ENCODE data around the gene KNL1.
"Not testable (repeated sequence)": the region's sequence is repeated elsewhere in the genome, so short reads cannot be mapped to it uniquely, and the experiment has no call there.

The KNL1 gene

DNA sequence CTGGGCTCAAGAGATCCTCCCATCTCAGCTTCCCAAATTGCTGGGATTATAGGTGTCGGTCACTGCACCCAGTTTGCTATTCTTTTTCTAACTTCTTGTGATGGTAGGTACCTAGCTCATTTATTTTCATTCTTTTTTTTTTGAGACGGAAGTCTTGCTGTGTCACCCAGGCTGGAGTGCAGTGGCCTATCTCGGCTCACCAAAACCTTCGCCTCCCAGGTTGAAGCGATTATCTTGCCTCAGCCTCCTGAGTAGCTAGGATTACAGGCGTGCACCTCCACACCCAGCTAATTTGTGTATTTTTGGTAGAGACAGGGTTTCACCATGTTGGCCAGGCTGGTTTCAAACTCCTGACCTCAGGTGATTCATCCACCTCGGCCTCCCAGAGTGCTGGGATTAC, 70.9 kb downstream of the KNL1 start:
- Mint-ChIP-seq H3K9me3 (no peaks in the 10 kb centered on the region), H3K27ac (no peak overlapping the region), H3K4me3 (no peak overlapping the region), H3K36me3 (peaks cover 29% of the 10 kb centered on the region), H3K4me1 (no peaks in the 10 kb centered on the region), H3K27me3 (no peaks in the 10 kb centered on the region)
- CTCF ChIA-PET, result no interaction called here
- no peak for DNase-seq

DNA sequence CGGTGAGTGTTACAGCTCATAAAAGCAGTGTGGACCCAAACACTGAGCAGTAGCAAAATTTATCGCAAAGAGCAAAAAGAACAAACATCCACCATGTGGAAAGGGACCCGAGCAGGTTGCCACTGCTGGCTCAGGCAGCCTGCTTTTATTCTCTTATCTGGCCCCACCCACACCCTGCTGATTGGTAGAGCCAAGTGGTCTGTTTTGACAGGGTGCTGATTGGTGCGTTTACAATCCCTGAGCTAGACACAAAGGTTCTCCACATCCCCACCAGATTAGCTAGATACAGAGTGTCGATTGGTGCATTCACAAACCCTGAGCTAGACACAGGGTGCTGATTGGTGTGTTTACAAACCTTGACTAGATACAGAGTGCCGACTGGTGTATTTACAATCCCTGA, 82.2 kb downstream of the KNL1 start:
- not testable (repeated sequence) for H3K36me3 Mint-ChIP-seq, H3K4me1 Mint-ChIP-seq, H3K4me3 Mint-ChIP-seq, H3K27ac Mint-ChIP-seq, H3K9me3 Mint-ChIP-seq, H3K27me3 Mint-ChIP-seq, DNase-seq
- CTCF ChIA-PET, result interaction anchor here (0.6 to 1.5 kb wide), 2 partner anchors 106 to 321 kb away, joined by 3 read pairs; no protein-coding TSS in a partner anchor

DNA sequence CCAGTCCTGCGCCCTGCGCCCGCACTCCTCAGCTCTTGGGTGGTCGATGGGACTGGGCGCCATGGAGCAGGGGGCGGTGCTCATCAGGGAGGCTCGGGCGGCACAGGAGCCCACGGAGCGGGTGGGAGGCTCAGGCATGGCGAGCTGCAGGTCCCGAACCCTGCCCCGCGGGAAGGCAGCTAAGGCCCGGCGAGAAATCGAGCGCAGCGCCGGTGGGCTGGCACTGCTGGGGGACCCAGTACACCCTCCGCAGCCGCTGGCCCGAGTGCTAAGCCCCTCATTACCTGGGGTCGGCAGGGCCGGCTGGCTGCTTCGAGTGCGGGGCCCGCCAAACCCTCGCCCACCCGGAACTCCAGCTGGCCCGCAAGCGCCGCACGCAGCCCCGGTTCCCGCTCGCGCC, 82.9 kb downstream of the KNL1 start:
- H3K4me3 Mint-ChIP-seq, H3K27me3 Mint-ChIP-seq, H3K27ac Mint-ChIP-seq, H3K36me3 Mint-ChIP-seq, DNase-seq, H3K9me3 Mint-ChIP-seq, H3K4me1 Mint-ChIP-seq: not testable (repeated sequence)
- CTCF ChIA-PET, result interaction anchor here (0.5 to 1.5 kb wide), 3 partner anchors 20 to 321 kb away, joined by 3 read pairs; no protein-coding TSS in a partner anchor

DNA sequence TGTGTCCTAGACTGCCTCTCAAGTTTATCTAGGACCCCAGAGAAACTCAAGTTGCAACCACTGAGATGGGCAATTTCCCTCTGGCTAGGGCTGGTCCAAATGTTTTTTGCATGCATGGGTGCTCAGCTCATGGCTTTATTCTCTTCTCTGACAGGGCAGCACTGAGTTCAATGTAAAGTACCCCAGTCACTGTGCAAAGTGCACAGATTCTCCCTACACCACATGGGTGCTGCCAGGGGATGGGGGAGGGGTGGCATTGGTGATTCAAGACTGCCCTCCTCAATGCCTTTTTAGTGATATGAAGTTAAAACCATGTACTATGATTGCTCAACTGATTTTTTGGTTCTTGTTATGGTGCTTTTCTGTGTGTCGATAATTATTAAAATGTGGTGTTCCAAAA, 86.1 kb downstream of the KNL1 start:
- Mint-ChIP-seq H3K9me3 (no peaks in the 10 kb centered on the region), H3K36me3 (no peaks in the 10 kb centered on the region), H3K27ac (no peak overlapping the region), H3K27me3 (no peaks in the 10 kb centered on the region), H3K4me3 (no peak overlapping the region), H3K4me1 (peaks cover 7% of the 10 kb centered on the region)
- CTCF ChIA-PET, result interaction anchor here (1.0 to 3.3 kb wide), 6 partner anchors 14 to 212 kb away, joined by 3 to 14 read pairs (median 4); no protein-coding TSS in a partner anchor
- peak; percentile 30 for DNase-seq

DNA sequence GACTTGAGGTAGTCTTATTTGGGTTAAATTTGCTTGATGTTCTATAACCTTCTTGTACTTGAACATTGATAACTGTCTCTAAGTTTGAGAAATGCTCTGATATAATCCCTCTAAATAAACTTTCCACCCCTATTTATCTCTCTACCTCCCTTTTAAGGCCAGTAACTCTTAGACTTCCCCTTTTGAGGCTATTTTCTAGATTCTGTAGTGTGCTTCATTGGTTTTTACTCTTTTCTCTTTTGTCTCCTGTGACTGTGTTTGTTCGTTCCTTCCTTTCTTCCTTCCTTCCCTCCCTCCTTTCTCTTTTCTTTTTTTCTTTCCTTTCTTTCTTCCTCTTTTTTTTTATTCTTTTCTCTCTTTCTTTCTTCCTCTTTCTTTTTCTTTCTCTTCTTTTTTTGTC, 86.9 kb downstream of the KNL1 start:
- CTCF ChIA-PET, result interaction anchor here (3.3 kb wide), 1 partner anchor 102 kb away, joined by 14 read pairs; no protein-coding TSS in a partner anchor
- not testable (repeated sequence) for H3K4me3 Mint-ChIP-seq, H3K9me3 Mint-ChIP-seq, H3K36me3 Mint-ChIP-seq, H3K27me3 Mint-ChIP-seq, DNase-seq, H3K4me1 Mint-ChIP-seq
- peak overlapping the region; percentile 53 for H3K27ac Mint-ChIP-seq

- no peaks in the 10 kb centered on the region for H3K36me3 Mint-ChIP-seq
- H3K27ac Mint-ChIP-seq, result no peak overlapping the region
- H3K4me3 Mint-ChIP-seq, result no peak overlapping the region
- no peaks in the 10 kb centered on the region for H3K9me3 Mint-ChIP-seq
- no peaks in the 10 kb centered on the region for H3K27me3 Mint-ChIP-seq
- no peaks in the 10 kb centered on the region for H3K4me1 Mint-ChIP-seq
- CTCF ChIA-PET, result no interaction called here
- no peak for DNase-seq
Measured at GRCh38 chr15:40684381-40684780, 90.3 kb downstream of the KNL1 start.

DNA sequence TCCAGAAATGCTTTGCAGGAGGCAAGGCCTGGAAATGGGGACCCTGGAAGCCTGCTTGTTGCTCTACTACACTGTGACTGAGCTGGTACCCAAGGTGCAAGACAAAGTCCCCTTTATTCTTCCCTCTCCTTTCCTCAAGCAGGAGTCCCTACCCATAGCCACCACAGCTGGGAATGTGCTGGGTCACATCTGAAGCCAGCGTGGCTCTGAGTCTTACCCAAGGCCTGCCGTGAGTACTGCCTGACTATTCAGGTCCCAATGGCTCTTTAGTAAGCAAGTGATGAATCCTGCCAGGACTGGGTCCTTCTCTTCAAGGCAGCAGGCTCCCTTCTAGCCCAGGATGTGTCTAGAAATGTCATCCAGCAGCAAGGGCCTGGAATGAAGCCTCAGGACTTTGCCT, 91.3 kb downstream of the KNL1 start:
- DNase-seq, result no peak
- H3K4me3 Mint-ChIP-seq, result no peak overlapping the region
- no peaks in the 10 kb centered on the region for H3K4me1 Mint-ChIP-seq
- H3K27ac Mint-ChIP-seq, result no peak overlapping the region
- CTCF ChIA-PET, result interaction anchor here (1.4 kb wide), 1 partner anchor 97 kb away, joined by 5 read pairs; no protein-coding TSS in a partner anchor
- no peaks in the 10 kb centered on the region for H3K27me3 Mint-ChIP-seq
- no peaks in the 10 kb centered on the region for H3K9me3 Mint-ChIP-seq
- peaks cover 3% of the 10 kb centered on the region for H3K36me3 Mint-ChIP-seq

GRCh38 chr15:40688932-40689799, 95.1 kb downstream of the KNL1 start:
- H3K4me1 Mint-ChIP-seq, result peaks cover 15% of the 10 kb centered on the region
- no peak for DNase-seq
- peaks cover 11% of the 10 kb centered on the region for H3K36me3 Mint-ChIP-seq
- no peaks in the 10 kb centered on the region for H3K9me3 Mint-ChIP-seq
- CTCF ChIA-PET, result no interaction called here
- no peaks in the 10 kb centered on the region for H3K27me3 Mint-ChIP-seq
- no peak overlapping the region for H3K27ac Mint-ChIP-seq
- no peak overlapping the region for H3K4me3 Mint-ChIP-seq

- Mint-ChIP-seq H3K36me3 (peaks cover 22% of the 10 kb centered on the region), H3K4me1 (peaks cover 28% of the 10 kb centered on the region), H3K4me3 (no peak overlapping the region), H3K9me3 (no peaks in the 10 kb centered on the region), H3K27me3 (no peaks in the 10 kb centered on the region), H3K27ac (no peak overlapping the region)
- CTCF ChIA-PET, result no interaction called here
- DNase-seq, result no peak
Measured at GRCh38 chr15:40691737-40692136, 97.7 kb downstream of the KNL1 start.

- peak; percentile 26 for DNase-seq
- Mint-ChIP-seq H3K27me3 (no peaks in the 10 kb centered on the region), H3K9me3 (no peaks in the 10 kb centered on the region), H3K4me3 (peak overlapping the region; percentile 94), H3K36me3 (peaks cover 34% of the 10 kb centered on the region), H3K27ac (peak overlapping the region; percentile 99), H3K4me1 (peaks cover 44% of the 10 kb centered on the region)
- CTCF ChIA-PET, result interaction anchor here (0.6 to 1.6 kb wide), 8 partner anchors 10 to 198 kb away, joined by 3 to 4 read pairs (median 3); partner anchors contain the start of gene RPUSD2
Measured at GRCh38 chr15:40693904-40694687, 100.0 kb downstream of the KNL1 start.

GRCh38 chr15:40694688-40695468, 100.8 kb downstream of the KNL1 start, which contains the start of gene RAD51:
Gene RAD51, plus strand, starts transcription at chr15:40695174. Its CDS starts 3,585 bp downstream, at chr15:40698759.
- H3K27me3 Mint-ChIP-seq, result no peaks in the 10 kb centered on the region
- peak within 1 kb of the TSS; percentile 99 for H3K27ac Mint-ChIP-seq
- peak within 1 kb of the TSS; percentile 94 for H3K4me3 Mint-ChIP-seq
- H3K36me3 Mint-ChIP-seq, result peaks cover 37% of the 10 kb centered on the region
- CTCF ChIA-PET, result interaction anchor here (0.6 to 1.6 kb wide), 6 partner anchors 9 to 164 kb away, joined by 3 to 4 read pairs (median 4); partner anchors contain the start of gene RPUSD2
- no peaks in the 10 kb centered on the region for H3K9me3 Mint-ChIP-seq
- H3K4me1 Mint-ChIP-seq, result peaks cover 49% of the 10 kb centered on the region
- peak; percentile 96 for DNase-seq

DNA sequence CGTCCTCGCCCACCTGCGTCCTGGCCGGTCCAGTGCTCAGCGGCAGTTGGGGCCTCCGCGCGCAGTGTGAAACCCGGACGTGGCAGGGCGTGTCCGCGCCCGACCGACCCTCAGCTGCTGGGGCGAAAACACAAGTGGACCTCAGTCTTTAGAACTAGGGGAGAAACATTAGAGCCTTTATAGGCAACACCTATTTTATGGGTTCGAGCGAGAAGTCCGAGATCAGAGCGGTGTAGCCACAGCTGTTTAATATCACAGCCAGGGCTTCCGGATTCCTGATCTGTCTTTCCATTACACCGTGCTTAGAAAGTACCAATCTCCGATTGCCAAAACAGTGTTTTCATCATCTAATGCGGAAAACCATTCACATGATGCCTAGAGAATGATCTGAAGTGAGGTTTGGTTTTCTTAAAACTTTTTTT, 101.4 kb downstream of the KNL1 start:
- DNase-seq, result no peak
- Mint-ChIP-seq H3K4me3 (peak overlapping the region; percentile 94), H3K27me3 (no peaks in the 10 kb centered on the region), H3K27ac (peak overlapping the region; percentile 99), H3K36me3 (peaks cover 38% of the 10 kb centered on the region), H3K9me3 (no peaks in the 10 kb centered on the region), H3K4me1 (peaks cover 52% of the 10 kb centered on the region)
- CTCF ChIA-PET, result interaction anchor here (1.2 kb wide), 1 partner anchor 17 kb away, joined by 4 read pairs; no protein-coding TSS in a partner anchor

DNA sequence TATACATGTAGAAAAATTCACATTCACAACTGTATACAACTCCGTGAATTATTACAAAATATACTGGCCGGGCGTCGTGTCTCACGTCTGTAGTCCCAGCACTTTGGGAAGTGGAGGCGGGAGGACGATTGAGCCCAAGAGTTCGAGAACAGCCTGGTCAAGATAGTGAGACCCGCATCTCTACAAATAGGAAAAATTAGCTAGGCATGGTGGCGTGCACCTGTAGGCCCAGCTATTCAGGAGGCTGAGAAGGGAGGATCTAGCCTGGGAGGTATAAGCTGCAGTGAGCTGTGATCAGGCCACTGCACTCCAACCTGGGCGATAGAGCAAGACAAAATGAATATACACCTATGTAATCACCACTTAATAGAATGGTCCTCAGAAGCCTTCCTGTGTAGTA, 102.2 kb downstream of the KNL1 start:
- peak overlapping the region; percentile 99 for H3K27ac Mint-ChIP-seq
- no peaks in the 10 kb centered on the region for H3K27me3 Mint-ChIP-seq
- no peaks in the 10 kb centered on the region for H3K9me3 Mint-ChIP-seq
- CTCF ChIA-PET, result no interaction called here
- peaks cover 52% of the 10 kb centered on the region for H3K4me1 Mint-ChIP-seq
- peaks cover 43% of the 10 kb centered on the region for H3K36me3 Mint-ChIP-seq
- no peak for DNase-seq
- peak overlapping the region; percentile 94 for H3K4me3 Mint-ChIP-seq

- Mint-ChIP-seq H3K36me3 (peaks cover 45% of the 10 kb centered on the region), H3K4me1 (peaks cover 49% of the 10 kb centered on the region), H3K27ac (peak overlapping the region; percentile 28), H3K27me3 (no peaks in the 10 kb centered on the region), H3K9me3 (no peaks in the 10 kb centered on the region), H3K4me3 (peak overlapping the region; percentile 8)
- CTCF ChIA-PET, result no interaction called here
- DNase-seq, result no peak
Measured at GRCh38 chr15:40697916-40698315, 103.9 kb downstream of the KNL1 start.

Measured in activated naive CD4-positive, alpha-beta T cell treated with anti-CD3 and anti-CD28 coated beads, Interleukin-2, amount 10 ng/mL, durations not matched to agents 7 days and 5 days (primary cell).